NCI-H2227 (cell line): ENCODE measurements around the gene MARCO.
"Not testable (repeated sequence)": the region's sequence is repeated elsewhere in the genome, so short reads cannot be mapped to it uniquely, and the experiment has no call there.

Source experiments
- DNase-seq: peaks from one replicate; lab custom pipeline; 2025; ENCODE audit not compliant: unreplicated experiment; lab: John Stamatoyannopoulos, UW

The MARCO gene

DNA sequence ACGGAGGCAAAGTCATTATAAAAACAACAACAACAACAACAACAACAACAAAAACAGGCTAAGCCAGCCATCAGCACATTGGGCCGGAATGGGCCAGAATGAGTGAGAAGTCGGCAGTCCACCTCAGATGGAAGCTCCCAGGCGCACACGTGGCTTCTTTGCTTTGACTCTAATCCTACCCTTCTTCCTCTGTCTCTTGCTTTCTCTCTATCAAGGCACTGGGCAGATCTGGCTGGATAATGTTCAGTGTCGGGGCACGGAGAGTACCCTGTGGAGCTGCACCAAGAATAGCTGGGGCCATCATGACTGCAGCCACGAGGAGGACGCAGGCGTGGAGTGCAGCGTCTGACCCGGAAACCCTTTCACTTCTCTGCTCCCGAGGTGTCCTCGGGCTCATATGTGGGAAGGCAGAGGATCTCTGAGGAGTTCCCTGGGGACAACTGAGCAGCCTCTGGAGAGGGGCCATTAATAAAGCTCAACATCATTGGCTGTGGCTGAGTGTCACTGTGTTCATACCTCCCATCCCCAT, 52.2 kb downstream of the MARCO start:
- no peak for DNase-seq

DNA sequence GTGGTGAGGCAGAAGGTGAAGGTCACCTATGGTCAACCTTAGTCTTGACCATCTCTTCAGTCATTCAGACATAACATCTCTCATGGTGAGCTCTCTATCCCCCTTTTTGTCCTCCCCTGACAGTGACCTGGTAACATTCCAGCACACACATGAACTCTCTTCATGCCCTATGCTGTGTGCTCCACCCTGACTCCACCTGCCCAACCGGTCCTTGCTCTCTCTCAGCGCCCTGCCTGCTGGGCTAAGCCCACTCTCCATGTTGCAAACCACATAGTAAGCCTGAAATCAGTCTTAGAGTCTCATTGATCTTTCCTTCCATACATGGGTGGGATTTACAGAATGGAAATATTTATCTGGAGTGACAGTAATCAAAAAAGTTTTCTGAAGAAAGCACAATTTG, 52.8 kb downstream of the MARCO start:
- no peak for DNase-seq

DNA sequence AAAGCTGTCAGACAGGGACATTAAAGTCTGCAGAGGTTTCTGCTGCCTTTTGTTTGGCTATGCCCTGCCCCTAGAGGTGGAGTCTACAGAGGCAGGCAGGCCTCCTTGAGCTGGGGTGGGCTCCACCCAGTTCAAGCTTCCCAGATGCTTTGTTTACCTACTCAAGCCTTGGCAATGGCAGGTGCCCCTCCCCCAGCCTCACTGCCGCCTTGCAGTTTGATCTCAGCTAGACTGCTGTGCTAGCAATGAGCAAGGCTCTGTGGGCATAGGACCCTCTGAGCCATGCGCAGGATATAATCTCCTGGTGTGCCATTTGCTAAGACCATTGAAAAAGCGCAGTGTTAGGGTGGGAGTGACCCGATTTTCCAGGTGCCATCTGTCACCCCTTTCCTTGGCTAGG, 61.9 kb downstream of the MARCO start:
- not testable (repeated sequence) for DNase-seq

DNA sequence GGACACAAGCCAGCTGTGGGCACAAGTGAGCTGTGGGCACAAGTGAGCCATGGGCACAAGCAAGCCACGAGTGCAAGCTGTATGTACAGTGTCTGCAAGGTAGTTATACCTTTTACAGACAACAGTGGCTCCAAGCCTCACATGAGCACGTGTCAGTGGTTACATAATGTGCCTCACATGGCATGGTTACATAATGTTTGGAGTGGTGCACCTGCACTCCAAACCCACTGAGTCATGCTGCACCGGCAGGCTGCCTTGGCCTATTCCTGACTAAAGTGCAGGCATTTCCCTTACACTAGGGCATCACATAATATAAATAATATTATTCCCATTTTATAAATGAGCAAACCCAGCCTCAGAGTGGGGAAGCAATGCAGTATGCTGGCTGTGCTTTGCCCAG, 62.6 kb downstream of the MARCO start:
- no peak for DNase-seq

DNA sequence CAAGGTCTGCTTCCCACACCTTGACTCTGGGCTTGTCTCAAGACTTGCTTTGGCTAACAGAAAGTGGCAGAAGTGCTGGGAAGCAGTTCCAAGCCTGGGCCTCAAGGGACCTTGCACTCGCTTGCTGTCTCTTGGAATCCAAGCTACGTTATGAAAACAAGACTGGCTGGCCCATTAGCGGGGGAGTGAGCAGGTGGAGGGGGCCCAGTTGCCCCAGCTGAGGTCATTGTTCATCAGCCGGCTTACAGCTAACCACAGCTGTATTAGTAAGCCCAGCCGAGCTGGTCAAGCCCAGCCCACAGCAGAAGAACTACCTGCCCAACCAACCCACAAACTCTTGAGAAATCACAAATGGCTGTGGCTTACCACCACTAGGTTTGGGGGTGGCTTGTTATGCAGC, 63.1 kb downstream of the MARCO start:
- no peak for DNase-seq

DNA sequence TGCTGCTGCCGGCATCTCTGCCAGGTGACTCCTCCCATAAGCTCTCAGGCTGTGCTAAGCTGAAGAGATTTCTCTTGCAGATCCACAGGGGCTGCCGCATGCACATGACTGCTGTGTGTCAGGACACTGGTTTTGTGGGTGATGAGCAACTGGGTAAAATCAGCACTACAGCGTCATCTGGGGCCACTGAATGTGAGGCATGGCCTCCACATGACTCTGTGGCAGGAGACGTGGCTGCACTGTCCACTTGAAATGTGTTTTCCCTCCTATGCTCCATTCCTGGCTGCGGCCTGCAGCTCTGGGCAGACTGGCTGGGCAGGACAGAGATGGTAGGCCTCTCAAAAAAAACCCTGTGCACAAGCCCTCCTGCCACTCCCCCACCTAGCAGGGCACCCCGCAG, 63.6 kb downstream of the MARCO start:
- no peak for DNase-seq

DNA sequence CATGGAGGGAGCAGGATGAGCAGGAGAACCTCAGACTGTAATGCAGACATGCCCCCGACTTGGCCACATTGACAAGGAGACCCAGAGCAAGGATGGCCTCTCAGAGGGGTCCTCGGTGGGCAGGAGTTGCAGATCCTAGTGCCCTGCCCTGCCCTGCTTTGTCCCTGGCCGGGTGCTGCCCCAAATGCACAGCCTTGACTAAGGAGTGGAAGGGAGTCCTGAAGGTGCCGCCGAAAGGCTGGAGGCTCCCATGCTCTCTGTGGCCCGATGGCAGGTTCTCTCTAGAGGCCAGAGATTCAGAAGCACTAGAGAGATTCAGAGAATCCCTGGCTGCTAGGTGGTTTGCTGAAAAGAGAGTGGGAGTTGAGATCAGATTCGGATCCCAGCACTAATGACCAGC, 64.4 kb downstream of the MARCO start:
- no peak for DNase-seq

DNA sequence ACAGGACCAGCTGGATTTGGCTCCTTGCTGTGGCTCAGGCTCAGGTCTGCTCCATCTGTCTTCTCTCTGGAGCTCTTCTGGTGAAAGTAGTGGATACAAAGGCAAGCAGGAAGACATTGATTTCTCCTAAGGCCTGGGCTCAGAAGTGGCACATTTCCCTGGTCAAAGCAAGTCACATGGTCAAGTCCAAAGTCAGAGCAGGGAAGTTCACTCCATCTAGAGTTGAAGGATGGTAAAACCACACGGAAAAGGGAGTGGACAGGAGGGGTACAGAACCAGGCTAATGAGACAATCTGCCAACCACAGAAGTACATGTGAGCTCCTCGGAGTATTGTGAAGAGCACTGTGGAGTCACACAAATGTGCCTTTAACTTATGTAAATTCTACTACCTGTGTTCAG, 66.1 kb downstream of the MARCO start:
- no peak for DNase-seq

DNA sequence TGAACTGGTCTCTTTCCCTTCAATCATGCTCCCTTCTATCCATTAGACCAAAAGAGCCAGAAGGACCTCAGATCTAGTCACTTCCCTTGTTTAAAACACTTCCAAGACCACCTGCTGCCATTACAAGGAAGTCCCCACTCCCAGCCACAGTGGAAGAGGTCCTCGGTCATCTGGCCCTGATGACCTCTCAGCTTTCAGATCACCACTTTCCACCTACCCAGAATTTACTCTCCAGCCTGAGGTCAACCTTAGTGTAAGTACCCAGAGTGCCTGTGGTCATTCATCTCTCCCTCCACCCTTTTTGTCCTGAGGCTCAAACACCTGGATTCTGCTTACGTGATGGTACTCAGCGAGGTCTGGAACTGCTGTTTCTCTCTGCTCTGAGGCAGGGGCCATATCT, 67.1 kb downstream of the MARCO start:
- no peak for DNase-seq

DNA sequence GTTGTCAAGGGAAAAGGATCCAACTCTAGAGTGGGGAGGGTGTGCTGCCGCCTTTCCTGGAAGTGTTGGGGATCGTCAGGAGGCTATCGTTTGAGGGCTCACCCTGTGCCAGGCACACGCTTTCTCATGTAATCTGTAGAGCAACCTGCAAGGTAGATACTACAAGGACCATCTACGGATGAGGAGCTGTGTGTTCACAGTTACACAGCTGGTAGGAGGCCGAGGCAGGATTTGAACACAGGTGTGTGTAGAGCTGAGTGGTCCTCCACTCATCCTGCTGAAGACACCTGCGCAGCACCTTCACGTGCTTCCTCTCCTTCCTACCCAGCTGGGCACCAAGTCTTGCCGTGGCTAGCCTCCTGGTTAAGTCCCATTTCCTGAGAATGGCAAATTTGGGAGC, 68.3 kb downstream of the MARCO start:
- DNase-seq = no peak

DNA sequence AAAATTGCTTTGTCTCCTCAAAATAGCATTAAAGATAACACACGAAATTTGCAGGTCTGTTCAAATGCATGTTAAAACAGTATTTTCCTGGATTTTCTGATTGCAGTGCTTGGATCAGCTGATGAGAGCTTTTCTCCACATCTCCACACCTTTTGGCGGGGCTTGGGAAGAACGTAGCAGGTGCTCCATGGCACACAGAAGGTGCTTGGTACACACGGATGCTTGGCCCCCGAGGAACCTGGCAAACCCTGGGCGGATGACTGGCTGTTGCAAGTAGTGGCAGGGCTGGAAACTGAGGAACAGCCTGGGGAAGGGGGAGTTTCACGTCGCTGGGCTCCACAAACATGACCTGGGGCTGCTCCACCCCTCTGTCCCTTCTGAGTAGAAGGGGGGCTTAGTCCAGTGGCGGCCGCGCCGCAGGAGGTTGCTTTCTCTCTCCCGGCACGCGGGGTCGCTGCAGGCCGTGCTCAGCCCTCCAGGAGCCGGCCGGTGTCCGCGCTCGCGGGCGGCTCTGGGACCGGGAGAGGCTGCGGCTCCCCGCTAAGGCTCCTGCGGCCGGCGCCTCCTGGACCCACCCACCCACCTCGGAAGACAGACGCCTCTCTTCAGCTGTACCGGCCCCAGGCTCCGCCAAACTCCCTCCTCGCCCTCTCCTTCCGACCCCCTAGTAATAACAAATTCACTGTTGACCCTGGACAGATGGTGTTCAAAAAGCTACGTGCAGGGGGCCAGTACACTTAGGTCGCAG, 69.3 kb downstream of the MARCO start:
- DNase-seq = peak; percentile 81

DNA sequence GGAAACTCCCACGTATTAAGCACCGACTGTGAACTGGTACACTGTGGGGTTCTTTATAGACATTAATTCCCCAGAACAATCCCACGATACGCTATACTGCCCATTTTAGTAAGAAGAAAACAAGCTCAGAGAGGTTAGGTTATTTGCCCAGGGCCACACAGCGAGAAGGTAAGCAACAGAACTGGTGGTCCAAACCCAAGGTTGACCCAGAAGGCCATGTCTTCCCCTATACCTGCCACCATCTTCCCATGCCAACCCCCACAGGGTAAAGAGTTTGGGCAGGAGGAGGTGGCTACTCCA, 69.9 kb downstream of the MARCO start:
- no peak for DNase-seq

DNA sequence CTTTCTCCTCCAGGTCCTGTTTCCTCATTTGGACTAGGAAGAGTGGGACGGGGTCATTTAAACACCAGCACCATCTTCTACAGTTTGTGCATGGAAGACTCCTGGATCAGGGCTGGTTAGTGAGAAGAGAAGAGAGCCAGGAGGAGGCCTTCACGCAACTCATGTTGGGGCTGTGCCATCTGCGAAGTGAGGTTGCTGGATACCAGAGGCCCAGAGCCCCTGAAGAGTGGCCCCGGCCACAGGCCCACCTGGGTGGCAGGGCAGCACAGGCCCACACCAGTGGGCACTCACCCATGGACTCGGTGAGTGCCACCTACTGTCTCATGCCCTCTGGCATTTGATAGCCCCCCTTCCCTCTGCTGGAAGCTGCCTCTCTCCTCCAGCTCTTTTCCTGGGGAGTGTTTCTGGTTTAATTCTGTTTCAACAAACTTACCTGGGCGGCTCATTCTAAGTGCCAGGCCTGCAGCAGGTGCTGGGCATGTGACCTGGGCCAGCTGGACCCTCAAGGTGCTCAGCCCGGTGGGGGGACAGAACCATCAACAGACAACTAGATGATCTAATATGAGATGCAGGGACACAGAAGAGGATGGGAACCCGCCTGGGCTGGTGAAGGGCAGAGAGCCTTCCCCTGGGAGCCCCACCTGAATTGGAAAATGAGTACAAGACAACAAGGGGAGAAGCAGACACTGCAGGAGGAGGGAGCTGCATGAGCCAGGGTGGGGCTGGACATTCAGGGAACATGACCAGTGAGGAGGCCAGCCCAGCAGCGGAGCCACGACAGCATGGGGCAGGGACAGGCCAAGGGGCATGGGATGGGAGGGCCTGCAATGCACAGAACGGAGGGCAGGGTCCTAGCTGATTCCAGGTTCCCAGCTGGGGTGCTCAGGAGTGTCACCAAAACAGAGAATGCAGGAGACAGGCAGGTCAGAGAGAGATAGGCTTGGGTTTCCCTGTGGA, 70.6 kb downstream of the MARCO start:
- DNase-seq = no peak

DNA sequence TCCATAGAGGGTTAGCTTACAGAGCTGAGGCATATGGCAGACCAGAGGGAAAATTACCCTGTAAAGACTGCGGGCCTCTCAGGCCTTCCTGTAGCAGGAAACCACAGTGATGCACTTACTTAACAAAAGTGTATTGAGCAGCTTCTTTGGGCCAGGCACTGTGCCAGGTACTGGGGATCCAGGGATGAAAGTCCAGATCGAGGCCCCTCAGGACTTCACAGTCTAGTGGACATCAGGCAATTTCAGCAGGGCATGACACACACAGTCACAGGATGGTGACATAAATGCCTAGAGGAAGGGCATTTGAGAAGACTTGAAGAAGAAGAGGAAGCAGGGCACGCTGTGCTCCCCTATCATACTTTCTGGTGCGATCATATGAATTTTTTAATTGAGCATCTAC, 71.7 kb downstream of the MARCO start:
- no peak for DNase-seq

DNA sequence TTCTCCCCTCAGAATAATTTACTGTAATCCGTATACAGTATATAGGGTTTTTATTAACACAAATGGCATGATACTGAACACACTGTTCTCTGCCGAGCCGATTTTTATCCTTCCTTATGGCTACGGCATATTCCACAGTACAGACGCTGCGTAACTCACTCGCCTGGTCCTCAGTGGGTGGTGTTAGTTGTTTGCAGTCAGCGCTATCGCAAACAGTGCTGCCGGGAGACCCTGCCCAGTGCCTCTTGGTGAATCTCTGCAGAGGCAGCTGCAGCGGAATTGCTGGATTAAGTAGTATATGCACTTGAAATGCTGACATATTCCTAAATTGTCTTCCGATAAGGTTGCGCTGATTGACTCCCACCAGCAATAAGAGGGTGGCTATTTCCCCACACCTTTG, 73.9 kb downstream of the MARCO start:
- DNase-seq = peak; percentile 57

DNA sequence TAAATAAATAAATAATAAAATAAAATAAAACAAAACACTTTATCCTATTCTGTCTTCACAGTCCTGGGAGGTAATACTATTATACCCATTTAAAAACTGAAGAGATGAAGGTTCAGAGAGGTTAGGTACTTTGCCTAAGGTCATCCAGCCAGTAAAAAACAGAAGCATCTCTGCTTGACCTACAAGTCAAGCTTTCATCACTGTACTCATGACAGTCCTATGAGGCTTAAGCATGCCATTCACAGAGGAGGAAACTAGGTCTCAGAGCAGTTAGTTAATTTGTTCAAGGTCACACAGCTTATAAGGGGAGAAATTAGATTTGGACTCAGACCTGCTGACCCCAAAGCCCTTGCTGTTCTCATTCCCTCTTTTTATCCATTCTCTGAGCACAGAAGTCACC, 77.5 kb downstream of the MARCO start:
- no peak for DNase-seq

DNA sequence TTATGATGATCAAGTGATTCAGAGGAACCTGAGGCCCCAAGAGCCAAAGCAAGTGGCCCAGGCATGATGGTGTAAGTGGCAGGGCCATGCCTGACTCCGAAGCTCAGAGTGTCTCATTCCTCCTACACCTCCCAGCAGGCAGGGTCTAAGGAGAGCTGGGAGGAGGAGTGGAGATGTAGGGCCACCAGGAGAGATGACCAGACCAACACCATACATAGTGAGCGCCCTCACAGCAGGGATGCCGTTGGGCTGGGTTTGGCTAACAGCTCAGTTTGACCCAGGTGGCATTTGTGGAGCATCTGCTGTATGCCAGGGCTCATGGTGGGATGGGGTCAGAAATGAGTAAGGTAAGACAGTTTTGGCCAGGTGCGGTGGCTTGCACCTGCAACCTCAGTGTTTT, 80.7 kb downstream of the MARCO start:
- no peak for DNase-seq

DNA sequence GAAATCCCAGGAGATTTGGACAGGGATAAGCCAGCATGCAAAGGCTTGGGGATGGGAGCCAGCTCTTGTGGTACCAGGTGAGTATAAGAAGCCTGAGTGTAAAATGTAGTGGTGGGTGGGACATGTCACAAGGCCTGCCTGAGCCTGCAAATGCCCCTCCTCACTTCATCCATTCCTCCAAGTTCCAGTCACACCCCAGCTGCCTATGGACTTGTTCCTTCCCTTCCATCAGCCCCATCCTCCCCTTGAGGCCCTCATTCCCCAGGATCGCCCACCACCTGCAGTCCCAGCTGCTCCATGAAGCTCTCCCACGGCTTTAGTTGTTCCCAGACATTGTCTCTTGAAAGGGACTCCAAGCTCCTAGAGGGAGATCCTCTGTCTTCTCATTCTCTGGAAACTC, 81.5 kb downstream of the MARCO start:
- DNase-seq = no peak

DNA sequence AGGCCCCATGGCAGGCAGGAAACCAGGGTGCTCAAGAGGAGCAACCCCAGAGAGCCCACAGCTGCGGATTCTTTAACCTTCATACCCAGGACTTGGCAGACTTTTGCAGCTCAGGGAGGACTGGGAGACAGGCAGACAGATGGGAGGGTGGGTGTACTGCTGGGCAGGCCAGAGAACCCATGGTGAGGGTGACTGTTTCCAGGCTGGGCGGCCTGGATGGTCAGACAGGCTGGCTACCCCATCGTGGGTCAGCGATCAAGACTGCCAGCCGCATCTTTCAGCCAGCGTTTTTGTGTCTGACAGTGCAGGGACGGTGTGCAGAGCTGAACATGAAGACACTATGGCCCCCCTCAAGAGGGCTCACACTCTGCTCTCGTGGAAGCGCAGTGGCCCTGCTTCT, 82.2 kb downstream of the MARCO start:
- DNase-seq = no peak

DNA sequence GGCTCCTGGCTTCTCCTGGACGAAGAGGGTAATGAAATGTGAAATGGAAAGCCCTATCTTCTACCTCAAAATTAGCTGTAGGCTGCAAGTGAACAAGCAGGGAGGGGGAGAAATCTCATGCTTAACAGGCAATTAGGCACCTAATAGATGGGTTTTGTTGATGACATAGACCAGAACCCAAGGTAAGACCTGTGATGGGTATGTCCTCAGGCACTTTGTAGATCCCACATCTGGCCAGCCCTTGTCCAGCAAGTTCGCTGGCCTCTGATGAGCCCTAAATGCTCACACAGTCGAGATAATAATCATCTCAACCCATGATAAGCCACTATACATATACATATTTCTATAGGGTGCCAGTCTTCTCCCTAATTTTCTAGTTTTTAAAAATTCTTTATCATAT, 82.6 kb downstream of the MARCO start:
- DNase-seq = no peak

DNA sequence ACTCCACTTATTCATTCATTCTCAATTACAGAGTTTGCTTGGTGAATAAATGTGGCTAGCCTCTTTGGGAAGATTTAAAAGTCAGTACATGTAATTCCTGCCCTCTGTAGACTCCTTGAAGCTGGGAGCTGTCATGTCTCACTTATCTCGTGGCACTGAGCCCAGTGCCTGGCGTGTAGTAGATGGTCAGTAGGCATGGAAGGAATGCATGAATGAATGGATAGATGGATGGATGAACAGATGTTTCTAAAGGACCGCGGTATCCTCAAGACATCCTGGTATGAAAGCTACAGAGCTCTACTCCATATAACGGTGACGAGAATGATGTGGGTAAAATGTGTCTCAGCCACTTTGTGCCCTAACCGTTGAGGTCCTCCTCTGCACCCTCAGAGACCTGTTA, 83.0 kb downstream of the MARCO start:
- no peak for DNase-seq

DNA sequence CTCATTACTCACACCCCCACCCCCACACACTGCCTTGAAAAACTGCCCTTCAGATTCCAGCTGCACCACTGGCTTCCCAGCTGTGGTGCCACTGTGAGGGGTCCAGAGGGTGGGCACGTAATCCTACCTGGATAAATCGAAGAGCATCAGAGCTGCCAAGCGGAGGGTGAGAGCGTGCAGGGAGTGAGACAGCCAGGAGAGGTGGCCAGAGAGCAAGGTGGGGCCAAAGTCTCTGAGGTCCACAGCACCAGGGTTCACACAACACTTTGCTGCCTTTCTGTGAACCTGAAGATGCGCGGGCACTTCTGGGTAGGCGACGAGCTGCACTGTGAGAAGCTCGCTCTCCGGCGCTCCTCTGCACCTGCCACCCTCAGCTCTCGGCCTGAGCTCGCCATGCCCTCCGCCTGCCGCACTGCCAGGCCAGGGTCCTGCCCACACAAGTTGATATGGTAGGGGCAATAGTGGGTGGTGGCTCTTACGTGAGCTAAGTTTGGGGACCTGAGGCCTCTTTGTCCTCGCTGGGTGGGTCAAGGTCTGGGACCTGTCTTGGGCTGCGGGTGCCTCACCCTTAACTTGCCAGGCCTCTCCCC, 83.9 kb downstream of the MARCO start:
- DNase-seq = no peak
